Left ventricle myocardium superior (tissue), 1 donor: ENCODE data around the gene GABPB2. TPM values are rescaled to one million over a fixed set of nuclear protein-coding genes. Genes with fewer than 3 reads are reported as not detected.

Experiments
- ATAC-seq: fragments of 200-7000 bp; cut with Tn5 transposase; one replicate; pipeline ENCODE4 v1.9.1; 2020; ENCODE audit warnings: mild to moderate bottlenecking, moderate library complexity
- DNase-seq: peaks from one replicate; pipeline ENCODE4 v3.0.0-alpha.2; 2020
- intact Hi-C: fragments of 100-400 bp; cut with micrococcal nuclease; formaldehyde crosslinking; loops from one replicate; pipeline ENCODE4 v1.11.0; 2022
- total RNA-seq: library from RNA; stranded (reverse); fragmentation: NEBNext Ultra II Directional; extraction: Animal tissue kit (Norgen Biotek cat#: 25700); gene quantifications from one replicate; pipeline ENCODE4 v1.2.1, GENCODE V29; 2021
- donor health status: DM: no; HTN: yes; CAD: no; lungs with severe emphysema.

The GABPB2 gene
- total RNA-seq, 1 donor from 2014 or later, result 9.8 TPM

- DNase-seq (no peak), ATAC-seq (no peak)
- intact Hi-C loops, result no loop called here
These were observed 58.2 kb downstream of the GABPB2 start for GRCh38 chr1:151128800-151129199.

- peak; percentile 87 for DNase-seq
- intact Hi-C loops, result no loop called here
- peak; percentile 90 for ATAC-seq
These were observed 60.5 kb downstream of the GABPB2 start for GRCh38 chr1:151130987-151131586.

GRCh38 chr1:151131701-151132334 is 61.3 kb downstream of the GABPB2 start:
- intact Hi-C loops, result no loop called here
- DNase-seq (peak; percentile 52), ATAC-seq (peak; percentile 65)

GRCh38 chr1:151132335-151133017 is 61.9 kb downstream of the GABPB2 start:
- ATAC-seq (no peak), DNase-seq (no peak)
- intact Hi-C loops, result no loop called here

- intact Hi-C loops, result no loop called here
- DNase-seq (no peak), ATAC-seq (peak; percentile 1)
These were observed 62.7 kb downstream of the GABPB2 start for GRCh38 chr1:151133018-151133806.

GRCh38 chr1:151134396-151134795 is 63.8 kb downstream of the GABPB2 start:
- DNase-seq, result no peak
- ATAC-seq, result no peak
- intact Hi-C loops, result no loop called here

GRCh38 chr1:151134991-151135390 is 64.4 kb downstream of the GABPB2 start:
- intact Hi-C loops, result no loop called here
- ATAC-seq, result no peak
- no peak for DNase-seq

- ATAC-seq, result no peak
- intact Hi-C loops, result no loop called here
These were observed 65.1 kb downstream of the GABPB2 start for GRCh38 chr1:151135433-151136385.

GRCh38 chr1:151137789-151138188 is 67.2 kb downstream of the GABPB2 start:
- DNase-seq (no peak), ATAC-seq (no peak)
- intact Hi-C loops, result no loop called here

More at GRCh38 chr1:151135433-151136385, 65.1 kb downstream of the GABPB2 start:
- no peak for DNase-seq

GRCh38 chr1:151142411-151143056 is 72.0 kb downstream of the GABPB2 start:
- intact Hi-C loops, result no loop called here
- ATAC-seq (peak; percentile 63), DNase-seq (peak; percentile 56)

- ATAC-seq, result peak; percentile 24
- intact Hi-C loops, result no loop called here
- DNase-seq, result peak; percentile 54
These were observed 72.5 kb downstream of the GABPB2 start for GRCh38 chr1:151143057-151143435.

- ATAC-seq (no peak), DNase-seq (no peak)
- intact Hi-C loops, result no loop called here
These were observed 73.4 kb downstream of the GABPB2 start for GRCh38 chr1:151143986-151144385.

- ATAC-seq, result peak; percentile 0
- no peak for DNase-seq
- intact Hi-C loops, result no loop called here
These were observed 74.1 kb downstream of the GABPB2 start for GRCh38 chr1:151144474-151145303.

- ATAC-seq (peak; percentile 5), DNase-seq (peak; percentile 56)
- intact Hi-C loops, result no loop called here
These were observed 74.9 kb downstream of the GABPB2 start for GRCh38 chr1:151145304-151146071.

GRCh38 chr1:151146072-151146411 is 75.5 kb downstream of the GABPB2 start:
- intact Hi-C loops, result no loop called here
- DNase-seq, result no peak
- peak; percentile 8 for ATAC-seq

GRCh38 chr1:151146412-151147131 is 76.0 kb downstream of the GABPB2 start, which contains the start of gene SEMA6C:
TSS of gene SEMA6C (minus strand) at chr1:151146631. CDS start at chr1:151142621, 4,010 bp downstream.
- ATAC-seq (peak; percentile 91), DNase-seq (peak; percentile 98)
- intact Hi-C loops, result no loop called here
